Prostate gland (tissue), 2 donors: ENCODE measurements around the gene SUN1.

Source experiments
- CTCF ChIP-seq, 4 experiments: fragments of 200-600 bp in 2 of 4; fragments of 450-650 bp in 2 of 4; sonication (generic) in 2 of 4; IDR thresholded peaks; 1 replicate in 3 of 4; 2 replicates in 1 of 4; pipeline ENCODE4 v1.5.1; 2016 to 2019; ENCODE audit warnings: antibody characterized with exemption in 4 of 4, mild to moderate bottlenecking in 2 of 4, moderate library complexity in 2 of 4
- POLR2A ChIP-seq: fragments of 450-650 bp; IDR thresholded peaks from one replicate; pipeline ENCODE4 v1.6.1; 2016; ENCODE audit warnings: antibody characterized with exemption, mild to moderate bottlenecking
- POLR2AphosphoS5 ChIP-seq: sonication (generic); formaldehyde crosslinking; IDR thresholded peaks from one replicate; pipeline ENCODE4 v1.6.1; 2017; ENCODE audit warnings: antibody characterized with exemption

DNA sequence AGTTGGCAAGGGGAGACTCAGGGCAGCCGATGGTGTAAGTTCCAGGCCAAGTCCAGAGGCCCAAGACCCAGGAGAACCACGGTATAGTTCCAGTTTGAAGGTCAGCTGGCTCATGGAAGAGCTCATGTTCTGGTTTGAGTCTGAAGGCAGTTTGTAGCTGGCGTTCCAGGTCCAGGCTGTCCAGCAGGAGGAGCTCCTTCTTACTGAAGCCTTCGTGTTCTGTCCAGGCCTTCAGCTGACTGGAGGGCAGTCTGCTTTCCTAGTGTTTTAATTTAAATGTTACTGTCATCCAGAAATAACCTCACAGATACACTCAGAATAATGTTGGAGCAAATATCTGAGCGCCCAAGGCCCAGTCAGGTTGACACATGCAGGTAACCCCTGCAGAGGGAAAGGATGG is 4.2 kb downstream of the SUN1 start:
- TF ChIP-seq CTCF (IDR thresholded peaks at IDR 0.05), result peak in 3 of 4 experiments; percentile 28 to 46 (median 33)
- TF ChIP-seq POLR2A, result no peak
- no peak for TF ChIP-seq POLR2AphosphoS5
